Smooth muscle cell (in vitro differentiated cells): ENCODE measurements around the gene FHL3. TPM values are rescaled to one million over a fixed set of nuclear protein-coding genes. Genes with fewer than 3 reads are reported as not detected.

Source experiments
- DNase-seq: peaks from one replicate; lab custom pipeline; 2025; ENCODE audit not compliant: unreplicated experiment; lab: John Stamatoyannopoulos, UW
- H2AFZ ChIP-seq: fragments of 200-600 bp; sonication (generic); 2 replicates; pipeline ENCODE4 v1.6.0; 2016; ENCODE audit warnings: antibody characterized with exemption, low read depth, mild to moderate bottlenecking
- H3F3A ChIP-seq: fragments of 200-600 bp; sonication (generic); 2 replicates; pipeline ENCODE4 v1.6.0; 2017; ENCODE audit warnings: antibody characterized with exemption, low read depth
- H3K27ac ChIP-seq: fragments of 200-600 bp; sonication (generic); 2 replicates; pipeline ENCODE4 v1.5.1; 2016; ENCODE audit warnings: low read depth, mild to moderate bottlenecking
- H3K27me3 ChIP-seq: fragments of 200-600 bp; sonication (generic); 2 replicates; pipeline ENCODE4 v1.6.1; 2016; ENCODE audit warnings: low read depth, mild to moderate bottlenecking
- H3K36me3 ChIP-seq: fragments of 200-600 bp; sonication (generic); 2 replicates; pipeline ENCODE4 v1.5.1; 2016; ENCODE audit warnings: low read depth
- H3K4me1 ChIP-seq: fragments of 200-600 bp; sonication (generic); 2 replicates; pipeline ENCODE4 v1.5.1; 2016; ENCODE audit warnings: low read depth
- H3K4me2 ChIP-seq: fragments of 200-600 bp; sonication (generic); 2 replicates; pipeline ENCODE4 v1.6.0; 2016; ENCODE audit warnings: mild to moderate bottlenecking
- H3K4me3 ChIP-seq: fragments of 200-600 bp; sonication (generic); 2 replicates; pipeline ENCODE4 v1.5.1; 2016; ENCODE audit warnings: mild to moderate bottlenecking
- H3K79me2 ChIP-seq: fragments of 200-600 bp; sonication (generic); 2 replicates; pipeline ENCODE4 v1.6.0; 2016; ENCODE audit warnings: low read depth, mild to moderate bottlenecking
- H3K9ac ChIP-seq: fragments of 200-600 bp; sonication (generic); 2 replicates; pipeline ENCODE4 v1.6.0; 2016; ENCODE audit warnings: low read depth
- H3K9me3 ChIP-seq: fragments of 200-600 bp; sonication (generic); replicated peaks from 2 replicates; pipeline ENCODE4 v1.5.1; 2016; ENCODE audit warnings: low read depth
- H4K20me1 ChIP-seq: fragments of 200-600 bp; sonication (generic); 2 replicates; pipeline ENCODE4 v1.6.0; 2016; ENCODE audit warnings: low read depth
- CTCF ChIP-seq: fragments of 200-600 bp; sonication (generic); IDR thresholded peaks from 2 replicates; pipeline ENCODE4 v1.5.1; 2017; ENCODE audit warnings: borderline replicate concordance, mild to moderate bottlenecking, antibody characterized with exemption; ENCODE audit not compliant: insufficient read depth, poor library complexity, severe bottlenecking
- WGBS: methylation state at CpG from one replicate; pipeline ENCODE4 v1.1.7; 2016; ENCODE audit warnings: low lambda C conversion rate; 5-methylcytosine and 5-hydroxymethylcytosine counted together
- polyA plus RNA-seq: library from polyadenylated mRNA; unstranded; fragments of >200 nt; fragmentation: Nextera tagmentation; extraction: Ambion mirVana; gene quantifications from 2 replicates; pipeline ENCODE4 v1.2.1, GENCODE V29; 2016
- total RNA-seq: library from RNA; depleted of rRNA; stranded (reverse); fragments of >200 nt; gene quantifications from 2 replicates; pipeline ENCODE4 v1.2.3, GENCODE V29; 2014

FHL3 gene
- total and polyA plus RNA-seq, 2 experiments from 2014 or later = 29.5 to 70.2 TPM

GRCh38 chr1:37955685-37956084, 49.6 kb downstream of the FHL3 start:
- H3K36me3 ChIP-seq = peaks cover 4% of the 10 kb centered on the region
- H2AFZ ChIP-seq = no peak overlapping the region
- H3K9me3 ChIP-seq = no peaks in the 10 kb centered on the region
- H3K9ac ChIP-seq = no peak overlapping the region
- TF ChIP-seq CTCF = no peak
- H3K4me1 ChIP-seq = no peaks in the 10 kb centered on the region
- no peak overlapping the region for H3K4me2 ChIP-seq
- H3K79me2 ChIP-seq = no peaks in the 10 kb centered on the region
- WGBS = 91% methylated on average over 3 of the region's 3 CpGs
- H3K27me3 ChIP-seq = no peaks in the 10 kb centered on the region
- no peaks in the 10 kb centered on the region for H4K20me1 ChIP-seq
- no peak overlapping the region for H3K27ac ChIP-seq
- DNase-seq = no peak
- no peaks in the 10 kb centered on the region for H3F3A ChIP-seq
- H3K4me3 ChIP-seq = no peak overlapping the region

DNA sequence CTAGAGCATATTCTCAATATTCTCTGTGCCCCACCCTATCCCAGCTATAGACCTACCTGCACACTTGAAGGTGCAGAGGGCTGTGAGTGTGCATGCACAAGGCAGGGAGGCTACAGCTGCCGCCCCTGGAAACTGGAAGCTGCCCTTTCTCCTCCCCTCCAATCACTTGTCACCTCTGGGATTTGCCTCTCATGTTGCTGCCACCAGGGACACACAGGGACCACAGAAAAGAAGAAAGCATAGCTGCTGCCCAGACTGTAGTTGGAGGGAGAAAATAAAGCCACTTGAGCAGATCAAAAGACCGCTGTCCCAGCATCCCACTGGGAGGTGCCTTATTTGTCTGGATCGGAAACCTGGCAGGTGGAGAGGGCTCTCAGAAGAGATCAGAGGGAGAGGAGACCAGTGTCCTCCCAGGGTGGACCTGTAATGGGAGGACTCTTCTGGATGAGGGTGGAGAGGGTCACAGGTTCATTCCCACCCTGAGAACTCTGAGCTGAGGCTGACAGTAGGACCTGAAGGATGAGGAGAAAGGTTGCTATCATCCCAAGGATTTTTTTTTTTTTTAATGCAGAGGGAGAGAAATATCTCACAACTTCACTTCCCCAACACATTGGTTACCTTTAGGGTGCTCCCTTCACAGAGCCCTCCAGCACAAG, 50.9 kb downstream of the FHL3 start:
- no peaks in the 10 kb centered on the region for H3F3A ChIP-seq
- no peak for TF ChIP-seq CTCF
- H3K4me3 ChIP-seq = no peak overlapping the region
- no peaks in the 10 kb centered on the region for H3K4me1 ChIP-seq
- H3K27me3 ChIP-seq = no peaks in the 10 kb centered on the region
- no peaks in the 10 kb centered on the region for H3K9me3 ChIP-seq
- H3K79me2 ChIP-seq = no peaks in the 10 kb centered on the region
- no peak overlapping the region for H3K4me2 ChIP-seq
- WGBS = 78% methylated on average over 3 of the region's 3 CpGs
- no peak overlapping the region for H2AFZ ChIP-seq
- H3K36me3 ChIP-seq = peaks cover 4% of the 10 kb centered on the region
- H3K9ac ChIP-seq = no peak overlapping the region
- DNase-seq = no peak
- H4K20me1 ChIP-seq = no peaks in the 10 kb centered on the region
- H3K27ac ChIP-seq = no peak overlapping the region

- H3K9ac ChIP-seq = no peak overlapping the region
- H3K4me1 ChIP-seq = no peaks in the 10 kb centered on the region
- no peaks in the 10 kb centered on the region for H3K9me3 ChIP-seq
- no peak overlapping the region for H3K27ac ChIP-seq
- H3F3A ChIP-seq = no peaks in the 10 kb centered on the region
- no peaks in the 10 kb centered on the region for H3K36me3 ChIP-seq
- no peak for TF ChIP-seq CTCF
- H3K4me3 ChIP-seq = no peak overlapping the region
- no peak overlapping the region for H3K4me2 ChIP-seq
- no peaks in the 10 kb centered on the region for H3K27me3 ChIP-seq
- WGBS = 63% methylated on average over 3 of the region's 3 CpGs
- no peak for DNase-seq
- H2AFZ ChIP-seq = no peak overlapping the region
- H3K79me2 ChIP-seq = no peaks in the 10 kb centered on the region
- no peaks in the 10 kb centered on the region for H4K20me1 ChIP-seq
Observed at GRCh38 chr1:37952738-37953137, 52.6 kb downstream of the FHL3 start.
